Measurements from ENCODE around the gene BDH1.
"Not testable (repeated sequence)": the region's sequence is repeated elsewhere in the genome, so short reads cannot be mapped to it uniquely, and the experiment has no call there.

Gene BDH1

DNA sequence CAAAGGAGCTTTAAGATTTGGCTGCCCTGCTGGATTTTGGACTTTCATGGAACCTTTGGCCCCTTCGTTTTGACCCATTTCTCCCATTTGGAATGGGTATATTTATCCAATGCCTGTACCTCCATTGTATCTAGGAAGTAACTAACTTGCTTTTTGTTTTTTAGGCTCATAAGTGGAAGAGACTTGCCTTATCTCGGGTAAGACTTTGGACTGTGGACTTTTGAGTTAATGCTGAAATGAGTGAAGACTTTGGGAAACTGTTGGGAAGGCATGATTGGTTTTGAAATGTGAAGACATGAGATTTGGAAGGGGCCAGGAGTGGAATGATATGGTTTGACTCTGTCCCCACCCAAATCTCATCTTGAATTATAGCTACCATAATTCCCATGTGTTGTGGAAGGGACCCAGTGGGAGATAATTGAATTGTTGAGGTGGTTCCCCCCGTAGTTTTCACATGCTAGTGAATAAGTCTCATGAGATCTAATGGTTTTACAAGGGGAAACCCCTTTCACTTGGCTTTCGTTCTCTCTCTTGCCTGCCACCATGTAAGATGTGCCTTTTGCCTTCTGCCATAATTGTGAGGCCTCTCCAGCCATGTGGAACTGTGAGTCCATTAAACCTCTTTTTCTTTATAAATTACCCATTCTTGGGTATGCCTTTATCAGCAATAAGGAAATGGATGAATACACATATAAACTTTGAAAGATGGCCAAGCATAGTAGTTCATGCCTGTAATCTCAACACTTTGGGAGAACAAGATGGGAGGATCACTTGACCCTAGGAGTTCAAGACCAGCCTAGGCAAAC, 15.5 kb upstream of the BDH1 start:
- peaks cover 18% of the 10 kb centered on the region for H3K9me3 Mint-ChIP-seq
- intact Hi-C loops (cut with micrococcal nuclease); H3K4me3 Mint-ChIP-seq; H3K4me1 Mint-ChIP-seq (ENCODE audit: low read depth); H3K27ac Mint-ChIP-seq; H3K36me3 Mint-ChIP-seq (ENCODE audit: low read depth): not testable (repeated sequence)
- peaks cover 18% of the 10 kb centered on the region for H3K27me3 Mint-ChIP-seq

DNA sequence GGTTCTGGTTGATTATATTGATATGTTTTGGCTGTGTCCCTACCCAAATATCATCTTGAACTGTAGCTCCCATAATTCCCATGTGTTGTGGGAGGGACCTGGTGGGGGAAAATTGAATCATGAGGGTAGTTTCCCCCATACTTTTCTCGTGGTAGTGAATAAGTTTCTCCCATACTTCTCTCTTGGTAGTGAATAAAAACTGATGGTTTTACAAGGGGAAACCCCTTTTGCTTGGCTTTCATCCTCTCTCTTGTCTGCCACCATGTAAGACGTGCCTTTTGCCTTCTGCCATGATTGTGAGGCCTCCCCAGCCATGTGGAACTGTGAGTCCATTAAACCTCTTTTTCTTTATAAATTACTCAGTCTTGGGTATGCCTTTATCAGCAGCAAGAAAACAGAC, 13.7 kb upstream of the BDH1 start:
- Mint-ChIP-seq H3K9me3 (peaks cover 22% of the 10 kb centered on the region), H3K27me3 (peaks cover 12% of the 10 kb centered on the region)
- H3K4me3 Mint-ChIP-seq; H3K27ac Mint-ChIP-seq; intact Hi-C loops (cut with micrococcal nuclease); H3K4me1 Mint-ChIP-seq (ENCODE audit: low read depth); H3K36me3 Mint-ChIP-seq (ENCODE audit: low read depth): not testable (repeated sequence)

DNA sequence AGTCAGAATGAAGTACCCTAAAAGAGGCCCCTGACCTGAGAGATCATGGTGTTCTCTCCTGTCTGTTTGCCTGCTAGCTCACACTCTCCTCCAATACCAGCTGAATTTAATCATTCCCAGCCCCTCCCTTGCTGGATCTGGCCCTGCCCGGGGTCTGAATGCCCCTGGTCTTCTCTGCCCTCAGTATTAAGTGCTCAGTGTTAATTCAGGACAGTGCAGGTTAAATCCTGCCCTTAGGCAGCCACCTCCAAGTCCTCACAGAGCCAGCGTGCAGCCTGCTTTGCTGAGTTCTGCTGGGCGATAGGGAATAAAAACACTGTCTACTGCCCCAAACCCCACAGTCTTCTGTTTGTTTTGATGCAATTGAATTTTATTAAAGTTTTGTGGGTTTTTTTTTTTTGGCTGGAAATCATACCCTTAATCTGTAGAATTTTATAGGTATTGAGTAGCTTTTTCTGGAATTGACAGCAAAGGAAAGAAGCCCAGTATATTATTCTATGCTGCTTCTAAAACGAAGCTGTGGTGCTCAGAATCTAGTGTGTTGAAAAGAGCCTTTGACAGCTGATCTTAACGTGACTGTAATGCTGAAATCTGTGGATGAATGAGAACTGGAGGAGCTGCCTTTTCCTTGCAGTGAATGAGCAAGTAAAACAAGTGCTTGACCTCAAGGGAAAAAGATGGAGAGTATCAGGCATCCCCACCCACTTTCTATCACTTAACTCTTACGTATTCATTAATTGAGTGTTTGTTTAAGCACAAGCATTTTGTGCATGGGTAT, 12.3 kb upstream of the BDH1 start:
- Mint-ChIP-seq H3K9me3 (peaks cover 31% of the 10 kb centered on the region), H3K36me3 (ENCODE audit: low read depth) (no peaks in the 10 kb centered on the region), H3K4me1 (ENCODE audit: low read depth) (no peaks in the 10 kb centered on the region), H3K27ac (no peak overlapping the region), H3K27me3 (peaks cover 10% of the 10 kb centered on the region), H3K4me3 (no peak overlapping the region)
- intact Hi-C loops (cut with micrococcal nuclease): no loop called here

DNA sequence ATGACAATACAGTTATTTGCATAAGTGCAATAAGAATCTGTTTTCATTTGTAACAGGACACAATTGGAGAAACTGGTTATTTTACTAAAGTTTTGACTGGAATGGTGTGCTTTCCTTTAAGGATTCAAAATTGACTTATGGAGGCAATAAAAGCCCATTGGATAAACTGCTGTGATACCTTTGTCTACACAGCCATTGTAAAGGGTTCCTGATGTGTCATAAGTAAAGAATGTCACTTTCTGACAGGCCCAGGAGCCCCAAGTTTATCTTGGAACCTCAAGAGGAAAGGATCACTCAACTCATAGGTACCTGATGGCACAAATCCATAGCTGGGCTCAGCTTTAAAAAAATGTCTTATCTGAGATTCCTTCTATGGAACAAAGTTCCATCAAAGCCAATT, 10.4 kb upstream of the BDH1 start:
- H3K36me3 Mint-ChIP-seq (ENCODE audit: low read depth); H3K27ac Mint-ChIP-seq; intact Hi-C loops (cut with micrococcal nuclease); H3K4me1 Mint-ChIP-seq (ENCODE audit: low read depth); H3K4me3 Mint-ChIP-seq: not testable (repeated sequence)
- H3K9me3 Mint-ChIP-seq: peaks cover 31% of the 10 kb centered on the region
- peaks cover 17% of the 10 kb centered on the region for H3K27me3 Mint-ChIP-seq

DNA sequence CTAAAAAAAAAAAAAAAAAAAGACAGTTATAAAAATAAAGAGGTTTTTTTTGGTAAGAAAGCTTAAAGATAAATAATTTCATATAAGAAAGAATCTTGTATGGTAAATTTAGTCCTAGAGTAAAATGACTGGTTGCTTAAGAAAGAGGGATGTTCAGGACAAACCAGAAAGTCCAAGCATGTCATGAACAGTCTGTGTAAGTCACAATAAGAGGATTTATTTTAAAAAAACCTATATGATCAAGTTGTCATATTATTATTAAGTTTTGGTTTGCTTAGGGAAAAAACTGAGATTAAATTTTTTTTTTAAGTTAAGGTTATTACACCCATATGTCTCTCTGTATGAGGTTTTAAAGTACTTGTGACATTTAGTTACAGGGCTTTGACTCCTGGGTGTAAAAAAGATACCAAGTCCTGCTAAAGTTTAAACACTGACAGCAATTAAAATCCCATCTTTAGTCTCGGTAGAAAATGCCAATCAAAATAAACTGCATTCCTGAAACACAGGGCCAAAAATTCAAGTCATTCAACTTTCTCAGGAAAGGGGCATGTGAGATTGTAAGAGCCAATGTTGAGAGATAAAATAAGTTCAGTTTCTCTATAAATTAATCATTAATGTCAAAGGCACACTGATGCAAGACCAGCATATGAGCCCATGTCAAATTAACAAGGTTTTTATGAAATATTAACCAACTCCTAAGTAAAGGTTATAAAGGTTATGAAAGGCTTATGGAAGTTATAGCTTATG, 8.5 kb upstream of the BDH1 start:
- intact Hi-C loops (cut with micrococcal nuclease): no loop called here
- no peak overlapping the region for H3K4me3 Mint-ChIP-seq

DNA sequence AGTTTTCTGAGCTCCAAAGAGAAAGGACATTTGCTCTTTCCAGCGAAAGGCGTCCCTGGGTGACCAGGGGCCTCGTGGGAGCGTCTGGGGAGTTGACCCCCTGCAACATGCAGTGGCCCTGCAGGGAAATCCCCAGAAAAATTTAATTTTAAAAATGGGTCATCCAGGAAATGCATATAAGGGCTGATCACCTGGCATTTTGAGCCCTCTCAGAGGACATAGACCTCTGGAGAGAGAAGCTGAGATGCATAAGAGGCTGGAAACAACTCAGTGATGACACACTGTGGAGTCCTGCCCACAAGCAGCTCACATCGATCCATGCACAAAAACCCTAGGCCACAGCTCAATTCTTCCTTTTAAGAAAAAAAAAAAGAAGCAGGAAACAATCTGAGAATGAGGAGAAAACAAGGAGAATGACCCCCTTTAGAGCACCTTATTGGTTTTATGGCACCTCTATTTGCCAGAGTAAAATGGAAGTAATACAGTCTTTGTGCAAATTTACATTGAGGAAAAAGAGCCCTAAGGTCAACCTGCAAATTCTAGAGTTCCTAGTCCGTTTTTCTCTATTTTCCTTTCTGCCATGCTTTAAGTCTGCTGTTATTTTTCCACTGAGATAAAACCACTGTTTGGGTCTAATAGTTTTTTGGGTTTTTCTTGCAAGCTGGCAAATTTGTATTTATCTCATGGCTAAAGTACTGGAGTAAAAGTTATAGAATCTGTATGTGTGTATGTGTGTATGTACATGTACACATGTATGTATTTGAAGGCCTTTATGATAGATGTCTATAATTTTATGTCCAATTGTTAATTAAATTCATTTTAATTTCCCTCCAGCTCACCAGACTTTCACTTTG, 6.9 kb upstream of the BDH1 start:
- peaks cover 13% of the 10 kb centered on the region for H3K4me1 Mint-ChIP-seq (ENCODE audit: low read depth)
- intact Hi-C loops (cut with micrococcal nuclease): no loop called here
- H3K27ac Mint-ChIP-seq: no peak overlapping the region
- H3K4me3 Mint-ChIP-seq: no peak overlapping the region
- H3K9me3 Mint-ChIP-seq: peaks cover 26% of the 10 kb centered on the region
- no peaks in the 10 kb centered on the region for H3K36me3 Mint-ChIP-seq (ENCODE audit: low read depth)
- peaks cover 40% of the 10 kb centered on the region for H3K27me3 Mint-ChIP-seq

More for the DNA sequence above, 8.5 kb upstream of the BDH1 start:
- Mint-ChIP-seq H3K27me3 (peaks cover 31% of the 10 kb centered on the region), H3K4me1 (ENCODE audit: low read depth) (peaks cover 8% of the 10 kb centered on the region), H3K27ac (no peak overlapping the region), H3K9me3 (peaks cover 26% of the 10 kb centered on the region), H3K36me3 (ENCODE audit: low read depth) (no peaks in the 10 kb centered on the region)

DNA sequence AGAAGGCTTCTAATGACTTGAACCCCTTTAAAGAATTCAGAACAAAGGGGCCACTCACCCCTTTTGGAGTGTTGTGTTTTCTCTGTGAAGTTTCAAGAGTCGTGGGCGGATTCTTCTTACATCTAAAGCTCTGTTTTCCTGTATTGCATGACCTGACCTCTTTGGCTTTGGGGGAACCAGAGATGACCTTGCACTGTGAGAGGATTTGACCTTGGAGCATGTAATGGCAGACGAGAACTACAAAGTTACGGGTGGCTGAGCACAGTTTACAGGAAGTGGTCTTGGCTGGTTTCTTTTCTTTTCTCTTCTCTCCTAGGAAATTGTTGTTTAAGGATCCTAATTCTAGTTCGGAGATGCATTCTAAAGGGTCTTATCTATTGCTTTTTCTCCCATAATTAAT, 6.2 kb upstream of the BDH1 start:
- H3K27me3 Mint-ChIP-seq: peaks cover 41% of the 10 kb centered on the region
- H3K36me3 Mint-ChIP-seq (ENCODE audit: low read depth): no peaks in the 10 kb centered on the region
- peaks cover 22% of the 10 kb centered on the region for H3K9me3 Mint-ChIP-seq
- intact Hi-C loops (cut with micrococcal nuclease): no loop called here
- H3K4me1 Mint-ChIP-seq (ENCODE audit: low read depth): peaks cover 20% of the 10 kb centered on the region
- no peak overlapping the region for H3K27ac Mint-ChIP-seq
- H3K4me3 Mint-ChIP-seq: no peak overlapping the region

DNA sequence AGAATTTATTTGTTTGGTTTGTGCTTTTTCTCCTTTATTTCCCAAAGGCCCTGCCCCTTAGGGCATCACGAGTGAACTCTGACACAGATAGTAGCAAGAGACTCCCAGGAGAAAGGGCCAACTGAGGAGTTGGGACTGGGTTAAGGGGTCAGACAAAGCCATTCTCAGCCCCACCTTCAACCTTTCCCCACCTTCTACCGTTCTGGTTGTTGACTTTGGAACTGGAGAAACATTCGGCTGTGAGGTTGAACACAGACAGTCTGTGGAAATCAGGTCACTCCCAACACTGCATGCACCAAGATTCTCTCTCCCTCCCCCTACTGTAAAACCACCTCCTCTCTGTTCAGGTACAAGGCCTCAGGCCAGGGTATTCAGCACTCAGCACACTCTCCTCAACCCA, 3.9 kb upstream of the BDH1 start:
- H3K4me1 Mint-ChIP-seq (ENCODE audit: low read depth): peaks cover 22% of the 10 kb centered on the region
- peaks cover 48% of the 10 kb centered on the region for H3K27me3 Mint-ChIP-seq
- H3K27ac Mint-ChIP-seq: no peak overlapping the region
- no peak overlapping the region for H3K4me3 Mint-ChIP-seq
- no peaks in the 10 kb centered on the region for H3K36me3 Mint-ChIP-seq (ENCODE audit: low read depth)
- intact Hi-C loops (cut with micrococcal nuclease): no loop called here
- H3K9me3 Mint-ChIP-seq: peaks cover 16% of the 10 kb centered on the region

DNA sequence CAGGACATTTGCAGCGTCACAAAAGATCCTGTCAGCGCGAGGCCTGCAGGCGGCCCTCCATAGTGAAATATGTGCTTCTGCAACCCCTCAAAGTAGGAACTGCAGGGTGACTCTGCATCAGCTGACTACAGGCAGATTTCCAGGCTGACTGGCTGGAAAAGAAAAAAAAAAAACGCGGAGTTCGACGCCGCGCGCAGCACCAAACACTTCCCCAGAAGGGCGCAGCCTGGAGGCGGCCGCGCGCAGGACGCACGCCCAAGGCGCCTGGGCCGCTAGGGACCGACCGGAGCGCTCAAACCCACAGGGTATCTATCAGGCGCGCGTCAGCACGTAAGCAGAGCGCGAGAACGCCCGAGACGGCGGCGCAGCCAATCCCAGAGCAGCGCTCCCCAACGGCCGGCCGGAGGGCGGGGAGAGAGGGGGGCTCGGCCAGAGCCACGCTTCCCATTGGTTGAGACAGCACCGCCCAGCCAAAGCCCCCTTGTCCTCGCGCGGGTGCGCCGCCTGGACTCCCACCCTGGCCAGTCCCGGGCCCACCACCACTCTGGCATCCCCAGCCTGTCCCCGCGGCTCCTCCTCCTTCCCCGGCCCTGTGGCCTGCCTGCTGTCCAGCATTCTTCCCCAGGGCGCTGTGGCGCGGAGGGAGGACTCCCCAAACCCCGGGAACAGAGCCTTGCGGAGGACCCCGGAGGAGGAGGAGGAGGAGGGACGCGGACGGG, 1.0 kb downstream of the BDH1 start:
- H3K27ac Mint-ChIP-seq: peak overlapping the region; percentile 97
- peaks cover 29% of the 10 kb centered on the region for H3K27me3 Mint-ChIP-seq
- intact Hi-C loops (cut with micrococcal nuclease): no loop called here
- H3K4me3 Mint-ChIP-seq: peak overlapping the region; percentile 73
- H3K36me3 Mint-ChIP-seq (ENCODE audit: low read depth): no peaks in the 10 kb centered on the region
- peaks cover 27% of the 10 kb centered on the region for H3K4me1 Mint-ChIP-seq (ENCODE audit: low read depth)
- H3K9me3 Mint-ChIP-seq: no peaks in the 10 kb centered on the region

DNA sequence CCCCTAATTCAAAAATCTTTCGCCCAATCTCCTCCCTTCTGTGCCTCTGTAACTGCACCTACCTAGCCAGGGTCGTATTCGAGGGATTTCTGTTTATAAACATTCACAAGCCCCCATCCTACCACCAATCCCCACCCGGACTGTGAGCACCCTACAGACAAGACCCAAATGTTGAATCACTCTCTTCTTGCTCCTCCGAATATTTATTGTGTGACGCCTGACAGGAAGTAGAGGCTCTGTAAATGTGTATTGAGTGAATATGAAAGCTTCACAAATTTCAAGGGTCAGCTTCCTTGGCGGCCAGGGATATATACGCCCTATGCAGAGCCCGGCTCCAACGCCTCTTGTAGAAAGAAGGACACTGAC, 1.6 kb downstream of the BDH1 start:
- Mint-ChIP-seq H3K4me3 (peak overlapping the region; percentile 73), H3K27me3 (peaks cover 24% of the 10 kb centered on the region), H3K4me1 (ENCODE audit: low read depth) (peaks cover 27% of the 10 kb centered on the region), H3K27ac (peak overlapping the region; percentile 97), H3K36me3 (ENCODE audit: low read depth) (no peaks in the 10 kb centered on the region), H3K9me3 (no peaks in the 10 kb centered on the region)
- intact Hi-C loops (cut with micrococcal nuclease): no loop called here

DNA sequence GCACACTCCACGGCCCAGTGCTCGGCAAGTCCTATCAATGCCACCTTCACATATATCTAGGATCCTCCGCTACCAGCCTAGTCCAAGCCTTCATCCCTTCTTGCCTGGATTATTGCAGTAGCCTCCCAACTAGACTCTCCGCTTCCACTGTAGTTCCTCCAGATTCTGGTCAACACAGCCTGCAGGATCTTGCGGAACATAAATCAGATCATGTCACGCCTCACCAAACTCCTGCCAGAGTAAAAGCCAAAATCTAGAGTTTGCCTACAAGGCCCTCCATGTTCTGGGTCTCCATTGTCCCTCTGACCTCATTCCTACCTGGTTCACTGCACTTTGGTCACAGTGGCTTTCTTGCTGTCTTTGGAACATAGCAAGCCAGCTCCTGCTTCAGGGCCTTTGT, 3.6 kb downstream of the BDH1 start:
- Mint-ChIP-seq H3K4me1 (ENCODE audit: low read depth) (peaks cover 18% of the 10 kb centered on the region), H3K9me3 (no peaks in the 10 kb centered on the region), H3K36me3 (ENCODE audit: low read depth) (no peaks in the 10 kb centered on the region), H3K4me3 (no peak overlapping the region), H3K27me3 (peaks cover 11% of the 10 kb centered on the region), H3K27ac (no peak overlapping the region)
- intact Hi-C loops (cut with micrococcal nuclease): no loop called here

DNA sequence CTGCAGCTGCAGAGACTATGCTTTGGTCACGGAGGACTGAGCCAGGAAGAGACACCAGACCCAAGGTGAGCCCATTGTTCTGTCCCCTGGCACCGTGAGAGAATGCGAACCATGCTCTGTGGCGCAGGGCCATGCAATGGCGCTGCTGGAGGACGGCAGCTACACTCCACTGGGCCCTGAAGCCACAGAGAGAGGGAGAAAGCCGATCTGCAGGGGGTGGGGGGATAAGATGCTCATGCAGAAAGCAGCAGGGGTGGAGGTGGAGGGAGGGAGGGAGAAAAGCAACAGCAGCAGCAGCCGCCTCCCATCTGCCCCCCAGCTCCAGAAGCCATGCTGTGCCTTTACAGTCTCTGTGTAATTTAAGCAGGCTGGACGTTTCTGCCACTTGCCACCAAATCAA, 5.3 kb downstream of the BDH1 start:
- Mint-ChIP-seq H3K27ac (no peak overlapping the region), H3K4me3 (no peak overlapping the region), H3K27me3 (no peaks in the 10 kb centered on the region), H3K36me3 (ENCODE audit: low read depth) (no peaks in the 10 kb centered on the region), H3K4me1 (ENCODE audit: low read depth) (peaks cover 30% of the 10 kb centered on the region), H3K9me3 (no peaks in the 10 kb centered on the region)
- intact Hi-C loops (cut with micrococcal nuclease): no loop called here

DNA sequence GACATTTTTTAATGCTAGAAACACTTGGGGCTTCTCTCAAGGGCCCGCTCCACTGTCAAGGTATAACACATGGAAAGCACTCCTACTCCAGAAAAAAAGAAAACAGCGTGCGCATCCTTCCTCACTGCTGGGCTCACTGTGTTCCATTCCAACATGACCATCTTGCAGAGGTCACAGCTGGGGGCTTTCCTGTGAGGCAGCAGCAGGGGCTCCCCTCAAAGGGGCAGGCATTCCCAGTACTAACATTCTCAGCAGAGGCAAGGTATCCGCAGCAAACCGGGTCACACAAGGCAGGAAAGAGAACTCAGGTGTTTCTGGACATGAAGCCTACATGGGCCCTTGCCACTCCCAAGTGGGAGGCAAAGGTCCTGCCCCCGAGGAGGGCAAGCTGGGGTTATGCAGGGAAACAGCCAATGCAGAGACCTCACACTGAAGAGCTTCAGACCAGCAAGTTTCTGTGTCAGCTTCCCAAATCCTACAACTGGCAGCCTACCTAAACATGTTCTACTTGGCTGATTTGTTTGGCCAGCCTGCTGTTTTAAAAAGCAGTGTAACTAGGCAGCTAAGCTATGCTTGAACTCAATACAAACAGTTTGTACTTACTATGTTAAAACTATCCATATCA, 6.4 kb downstream of the BDH1 start:
- Mint-ChIP-seq H3K27ac (peak overlapping the region; percentile 29), H3K36me3 (ENCODE audit: low read depth) (peaks cover under 1% of the 10 kb centered on the region), H3K27me3 (no peaks in the 10 kb centered on the region), H3K4me1 (ENCODE audit: low read depth) (peaks cover 34% of the 10 kb centered on the region), H3K4me3 (no peak overlapping the region), H3K9me3 (no peaks in the 10 kb centered on the region)
- intact Hi-C loops (cut with micrococcal nuclease): no loop called here

Measured in dendritic cell treated with granulocyte-macrophage colony-stimulating factor and Interleukin-4, amounts not matched to agents 40 ng/mL and 50 ng/mL, for 4 days (primary cell).